WTC11 (cell line): ENCODE data around the gene ZBTB22. TPM values are rescaled to one million over a fixed set of nuclear protein-coding genes. Genes with fewer than 3 reads are reported as not detected.

ENCODE experiments used
- ATAC-seq: fragments of 200-7000 bp; cut with Tn5 transposase; 2 replicates; pipeline ENCODE4 v1.10.0; 2021; ENCODE audit warnings: mild to moderate bottlenecking, moderate library complexity
- CTCF ChIA-PET: fragments of 300-600 bp; sonication (Branson Sonifier 250); formaldehyde crosslinking; loops from one replicate; lab custom pipeline; 2021; ENCODE audit warnings: antibody characterized with exemption; lab: Charles Lee
- POLR2A ChIA-PET: fragments of 350-600 bp; sonication (Branson Sonifier 250); formaldehyde crosslinking; loops from one replicate; lab custom pipeline; 2021; ENCODE audit warnings: antibody characterized with exemption; lab: Charles Lee
- DNase-seq: peaks from one replicate; pipeline ENCODE4 v3.0.0; 2021; ENCODE audit warnings: low spot score
- H3K27ac Mint-ChIP-seq: 2 replicates; pipeline ENCODE4 v1.8.0; 2021; ENCODE audit warnings: mixed read lengths
- H3K27me3 Mint-ChIP-seq: 2 replicates; pipeline ENCODE4 v1.8.0; 2021; ENCODE audit warnings: low read depth, mild to moderate bottlenecking, moderate library complexity, mixed read lengths
- H3K36me3 Mint-ChIP-seq: 2 replicates; pipeline ENCODE4 v1.8.0; 2021; ENCODE audit warnings: mixed read lengths
- H3K4me1 Mint-ChIP-seq: 2 replicates; pipeline ENCODE4 v1.8.0; 2022; ENCODE audit warnings: mixed read lengths
- H3K4me3 Mint-ChIP-seq: 2 replicates; pipeline ENCODE4 v1.8.0; 2021; ENCODE audit warnings: mild to moderate bottlenecking, moderate library complexity, mixed read lengths
- H3K9me3 Mint-ChIP-seq: 2 replicates; pipeline ENCODE4 v1.8.0; 2021; ENCODE audit warnings: mixed read lengths
- FOXK1 ChIP-seq: sonication (generic); formaldehyde crosslinking; IDR thresholded peaks from 2 replicates; pipeline ENCODE4 v1.8.0; 2022; ENCODE audit warnings: mild to moderate bottlenecking, moderate library complexity, missing genetic modification reagents
- HMGXB4 ChIP-seq: sonication (generic); formaldehyde crosslinking; IDR thresholded peaks from 2 replicates; pipeline ENCODE4 v1.8.1; 2023; ENCODE audit warnings: mild to moderate bottlenecking, moderate library complexity, missing genetic modification reagents
- IRF2 ChIP-seq: sonication (generic); formaldehyde crosslinking; IDR thresholded peaks from 2 replicates; pipeline ENCODE4 v1.8.0; 2022; ENCODE audit warnings: low read depth, missing genetic modification reagents, borderline replicate concordance
- JUN ChIP-seq: sonication (generic); formaldehyde crosslinking; IDR thresholded peaks from 2 replicates; pipeline ENCODE4 v1.8.0; 2023; ENCODE audit warnings: mild to moderate bottlenecking, missing genetic modification reagents
- KAT7 ChIP-seq: sonication (generic); formaldehyde crosslinking; IDR thresholded peaks from 2 replicates; pipeline ENCODE4 v1.8.1; 2023; ENCODE audit warnings: missing genetic modification reagents, mild to moderate bottlenecking, borderline replicate concordance
- MAX ChIP-seq: sonication (generic); formaldehyde crosslinking; IDR thresholded peaks from 2 replicates; pipeline ENCODE4 v1.8.0; 2022; ENCODE audit warnings: mild to moderate bottlenecking, missing genetic modification reagents
- NFATC4 ChIP-seq: fragments of 250-450 bp; sonication (Bioruptor Pico); IDR thresholded peaks from 2 replicates; pipeline ENCODE4 v1.9.0; 2021; ENCODE audit warnings: mild to moderate bottlenecking
- NFYB ChIP-seq: sonication (generic); formaldehyde crosslinking; conservative IDR thresholded peaks from 2 replicates; pipeline ENCODE4 v1.8.0; 2022; ENCODE audit warnings: low read depth, missing genetic modification reagents
- SMAD3 ChIP-seq: sonication (generic); formaldehyde crosslinking; IDR thresholded peaks from 2 replicates; pipeline ENCODE4 v1.8.0; 2022; ENCODE audit warnings: missing genetic modification reagents, mild to moderate bottlenecking, borderline replicate concordance
- SOX15 ChIP-seq: fragments of 250-450 bp; sonication (Bioruptor Pico); IDR thresholded peaks from 2 replicates; pipeline ENCODE4 v1.9.0; 2021; ENCODE audit warnings: mild to moderate bottlenecking
- TP53 ChIP-seq: sonication (generic); formaldehyde crosslinking; IDR thresholded peaks from 2 replicates; pipeline ENCODE4 v1.8.1; 2023; ENCODE audit warnings: mild to moderate bottlenecking, missing genetic modification reagents
- USF2 ChIP-seq: sonication (generic); formaldehyde crosslinking; IDR thresholded peaks from 2 replicates; pipeline ENCODE4 v1.8.1; 2023; ENCODE audit warnings: mild to moderate bottlenecking, missing genetic modification reagents, moderate library complexity
- ZNF281 ChIP-seq: sonication (generic); formaldehyde crosslinking; IDR thresholded peaks from 2 replicates; pipeline ENCODE4 v1.8.0; 2023; ENCODE audit warnings: mild to moderate bottlenecking, missing genetic modification reagents
- ZNF396 ChIP-seq: fragments of 250-450 bp; sonication (Bioruptor Pico); IDR thresholded peaks from 2 replicates; pipeline ENCODE4 v1.8.0; 2021; ENCODE audit warnings: mild to moderate bottlenecking, moderate library complexity, borderline replicate concordance
- ZNF423 ChIP-seq: fragments of 250-450 bp; sonication (Bioruptor Pico); IDR thresholded peaks from 2 replicates; pipeline ENCODE4 v2.1.2; 2022; ENCODE audit warnings: mild to moderate bottlenecking, moderate library complexity
- ZNF512 ChIP-seq: sonication (generic); formaldehyde crosslinking; IDR thresholded peaks from 2 replicates; pipeline ENCODE4 v1.8.1; 2022; ENCODE audit warnings: missing genetic modification reagents, borderline replicate concordance
- total RNA-seq: library from RNA; stranded (reverse); gene quantifications from 3 replicates; pipeline ENCODE4 v1.2.3, GENCODE V29; 2021
- TF ChIP-seq, protein P1 (sequence below): sonication (generic); formaldehyde crosslinking; IDR thresholded peaks from 2 replicates; pipeline ENCODE4 v1.8.0; 2022; ENCODE audit warnings: mild to moderate bottlenecking, missing genetic modification reagents
- TF ChIP-seq, protein P2 (sequence below): fragments of 250-450 bp; sonication (Bioruptor Pico); IDR thresholded peaks from 2 replicates; pipeline ENCODE4 v1.9.0; 2021; ENCODE audit warnings: mild to moderate bottlenecking

ZBTB22 gene
- total RNA-seq, 1 experiment from 2014 or later = 11.6 TPM

GRCh38 chr6:33330736-33331135, 13.2 kb upstream of the ZBTB22 start (continued):
- TF ChIP-seq ZNF281 = no peak

GRCh38 chr6:33329058-33329457, 11.5 kb upstream of the ZBTB22 start:
- peaks cover 3% of the 10 kb centered on the region; the same call in 1 of the 2 replicates for H3K27me3 Mint-ChIP-seq
- TF ChIP-seq TP53 (CRISPR knock-in tag) (no peak), FOXK1 (CRISPR knock-in tag) (no peak), JUN (CRISPR knock-in tag) (no peak), ZNF423 (CRISPR knock-in tag) (no peak), IRF2 (CRISPR knock-in tag) (no peak), KAT7 (CRISPR knock-in tag) (no peak), NFATC4 (no peak), ZNF512 (CRISPR knock-in tag) (no peak), USF2 (CRISPR knock-in tag) (no peak), ZNF281 (no peak), SMAD3 (CRISPR knock-in tag) (no peak), ZNF396 (no peak), NFYB (CRISPR knock-in tag) (no peak), SOX15 (CRISPR knock-in tag) (no peak), HMGXB4 (CRISPR knock-in tag) (no peak), MAX (CRISPR knock-in tag) (no peak)
- TF ChIP-seq, protein P1, sequence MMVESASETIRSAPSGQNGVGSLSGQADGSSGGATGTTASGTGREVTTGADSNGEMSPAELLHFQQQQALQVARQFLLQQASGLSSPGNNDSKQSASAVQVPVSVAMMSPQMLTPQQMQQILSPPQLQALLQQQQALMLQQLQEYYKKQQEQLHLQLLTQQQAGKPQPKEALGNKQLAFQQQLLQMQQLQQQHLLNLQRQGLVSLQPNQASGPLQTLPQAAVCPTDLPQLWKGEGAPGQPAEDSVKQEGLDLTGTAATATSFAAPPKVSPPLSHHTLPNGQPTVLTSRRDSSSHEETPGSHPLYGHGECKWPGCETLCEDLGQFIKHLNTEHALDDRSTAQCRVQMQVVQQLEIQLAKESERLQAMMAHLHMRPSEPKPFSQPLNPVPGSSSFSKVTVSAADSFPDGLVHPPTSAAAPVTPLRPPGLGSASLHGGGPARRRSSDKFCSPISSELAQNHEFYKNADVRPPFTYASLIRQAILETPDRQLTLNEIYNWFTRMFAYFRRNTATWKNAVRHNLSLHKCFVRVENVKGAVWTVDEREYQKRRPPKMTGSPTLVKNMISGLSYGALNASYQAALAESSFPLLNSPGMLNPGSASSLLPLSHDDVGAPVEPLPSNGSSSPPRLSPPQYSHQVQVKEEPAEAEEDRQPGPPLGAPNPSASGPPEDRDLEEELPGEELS = no peak
- TF ChIP-seq, protein P2, sequence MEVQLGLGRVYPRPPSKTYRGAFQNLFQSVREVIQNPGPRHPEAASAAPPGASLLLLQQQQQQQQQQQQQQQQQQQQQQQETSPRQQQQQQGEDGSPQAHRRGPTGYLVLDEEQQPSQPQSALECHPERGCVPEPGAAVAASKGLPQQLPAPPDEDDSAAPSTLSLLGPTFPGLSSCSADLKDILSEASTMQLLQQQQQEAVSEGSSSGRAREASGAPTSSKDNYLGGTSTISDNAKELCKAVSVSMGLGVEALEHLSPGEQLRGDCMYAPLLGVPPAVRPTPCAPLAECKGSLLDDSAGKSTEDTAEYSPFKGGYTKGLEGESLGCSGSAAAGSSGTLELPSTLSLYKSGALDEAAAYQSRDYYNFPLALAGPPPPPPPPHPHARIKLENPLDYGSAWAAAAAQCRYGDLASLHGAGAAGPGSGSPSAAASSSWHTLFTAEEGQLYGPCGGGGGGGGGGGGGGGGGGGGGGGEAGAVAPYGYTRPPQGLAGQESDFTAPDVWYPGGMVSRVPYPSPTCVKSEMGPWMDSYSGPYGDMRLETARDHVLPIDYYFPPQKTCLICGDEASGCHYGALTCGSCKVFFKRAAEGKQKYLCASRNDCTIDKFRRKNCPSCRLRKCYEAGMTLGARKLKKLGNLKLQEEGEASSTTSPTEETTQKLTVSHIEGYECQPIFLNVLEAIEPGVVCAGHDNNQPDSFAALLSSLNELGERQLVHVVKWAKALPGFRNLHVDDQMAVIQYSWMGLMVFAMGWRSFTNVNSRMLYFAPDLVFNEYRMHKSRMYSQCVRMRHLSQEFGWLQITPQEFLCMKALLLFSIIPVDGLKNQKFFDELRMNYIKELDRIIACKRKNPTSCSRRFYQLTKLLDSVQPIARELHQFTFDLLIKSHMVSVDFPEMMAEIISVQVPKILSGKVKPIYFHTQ = no peak
- TF ChIP-seq, all 79 proteins: peak for 0
- DNase-seq (no peak), ATAC-seq (no peak)
- CTCF ChIA-PET = interaction anchor here (0.7 to 1.3 kb wide), 3 partner anchors 11 to 62 kb away, joined by 3 to 4 read pairs (median 3); partner anchors contain the start of gene ZBTB22
- peaks cover 5% of the 10 kb centered on the region for H3K4me1 Mint-ChIP-seq
- no peak overlapping the region; the same call in 1 of the 2 replicates for H3K27ac Mint-ChIP-seq
- H3K36me3 Mint-ChIP-seq = no peaks in the 10 kb centered on the region
- POLR2A ChIA-PET = no interaction called here
- H3K4me3 Mint-ChIP-seq = no peak overlapping the region
- no peaks in the 10 kb centered on the region for H3K9me3 Mint-ChIP-seq
